GM12865 (cell line): Measurements from ENCODE around the gene MTMR11.

Experiments
- DNase-seq: peaks from one replicate; pipeline ENCODE4 v3.0.0; 2010; ENCODE audit warnings: low read depth
- H3K4me3 ChIP-seq: 2 replicates; pipeline ENCODE4 v1.5.1; 2011; ENCODE audit warnings: mild to moderate bottlenecking, low read depth, low read length, control low read depth
- TF ChIP-seq, protein P1 (sequence below): IDR thresholded peaks from 2 replicates; pipeline ENCODE4 v1.5.1; 2011; ENCODE audit warnings: low read length, control low read depth, low read depth, inconsistent platforms; ENCODE audit not compliant: insufficient read depth; ENCODE audit errors: missing control alignments

MTMR11 gene

GRCh38 chr1:149879556-149879955, 57.1 kb downstream of the MTMR11 start:
- TF ChIP-seq, protein P1, sequence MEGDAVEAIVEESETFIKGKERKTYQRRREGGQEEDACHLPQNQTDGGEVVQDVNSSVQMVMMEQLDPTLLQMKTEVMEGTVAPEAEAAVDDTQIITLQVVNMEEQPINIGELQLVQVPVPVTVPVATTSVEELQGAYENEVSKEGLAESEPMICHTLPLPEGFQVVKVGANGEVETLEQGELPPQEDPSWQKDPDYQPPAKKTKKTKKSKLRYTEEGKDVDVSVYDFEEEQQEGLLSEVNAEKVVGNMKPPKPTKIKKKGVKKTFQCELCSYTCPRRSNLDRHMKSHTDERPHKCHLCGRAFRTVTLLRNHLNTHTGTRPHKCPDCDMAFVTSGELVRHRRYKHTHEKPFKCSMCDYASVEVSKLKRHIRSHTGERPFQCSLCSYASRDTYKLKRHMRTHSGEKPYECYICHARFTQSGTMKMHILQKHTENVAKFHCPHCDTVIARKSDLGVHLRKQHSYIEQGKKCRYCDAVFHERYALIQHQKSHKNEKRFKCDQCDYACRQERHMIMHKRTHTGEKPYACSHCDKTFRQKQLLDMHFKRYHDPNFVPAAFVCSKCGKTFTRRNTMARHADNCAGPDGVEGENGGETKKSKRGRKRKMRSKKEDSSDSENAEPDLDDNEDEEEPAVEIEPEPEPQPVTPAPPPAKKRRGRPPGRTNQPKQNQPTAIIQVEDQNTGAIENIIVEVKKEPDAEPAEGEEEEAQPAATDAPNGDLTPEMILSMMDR = no peak
- no peak for DNase-seq
- no peak overlapping the region for H3K4me3 ChIP-seq
